ENCODE data around the gene LY6G5B.

DNA sequence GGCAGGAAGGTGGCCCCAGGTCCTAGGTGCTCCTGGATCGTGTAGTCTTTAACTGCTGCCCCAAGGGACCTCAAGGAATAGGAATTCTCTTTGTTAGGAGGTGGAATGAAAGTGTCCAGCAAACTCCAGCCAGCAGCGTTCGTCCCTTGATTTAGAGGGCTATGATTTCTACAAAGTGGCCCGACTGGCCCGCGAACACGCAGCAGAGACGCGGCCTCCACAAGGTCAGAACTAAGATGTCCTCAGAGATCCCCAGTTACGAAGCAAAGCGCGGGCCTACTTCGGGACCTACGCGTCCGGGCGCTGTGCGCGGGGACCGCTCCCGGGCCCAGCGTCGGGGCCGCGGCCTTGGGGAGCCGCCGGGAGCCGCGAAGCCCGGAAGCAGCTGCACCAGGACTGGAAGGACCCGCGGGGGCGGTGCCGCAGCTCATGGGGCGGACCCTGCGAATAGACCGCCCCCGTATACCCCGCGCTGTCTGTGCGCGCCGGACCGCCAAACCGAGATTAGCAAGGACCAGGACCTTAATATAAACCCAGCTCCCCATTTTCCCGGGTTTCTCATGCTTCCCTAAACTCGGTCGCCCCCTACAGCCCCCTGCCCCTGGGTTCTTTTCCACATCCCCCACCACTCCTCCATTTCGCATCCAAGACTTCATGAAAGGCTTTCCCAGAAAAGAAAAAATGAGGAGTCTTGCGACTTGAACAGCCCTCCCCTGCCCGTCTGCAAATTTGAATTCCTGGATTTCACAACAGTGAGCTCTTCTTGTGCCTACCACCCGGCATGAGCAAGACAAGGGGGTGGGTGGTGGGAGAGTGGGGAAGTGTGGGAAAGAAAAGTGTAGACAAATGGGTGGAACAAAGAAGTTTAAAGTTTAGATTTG is 9.2 kb upstream of the LY6G5B start, which contains the start of gene C6orf47:
- TF ChIP-seq, protein P1, sequence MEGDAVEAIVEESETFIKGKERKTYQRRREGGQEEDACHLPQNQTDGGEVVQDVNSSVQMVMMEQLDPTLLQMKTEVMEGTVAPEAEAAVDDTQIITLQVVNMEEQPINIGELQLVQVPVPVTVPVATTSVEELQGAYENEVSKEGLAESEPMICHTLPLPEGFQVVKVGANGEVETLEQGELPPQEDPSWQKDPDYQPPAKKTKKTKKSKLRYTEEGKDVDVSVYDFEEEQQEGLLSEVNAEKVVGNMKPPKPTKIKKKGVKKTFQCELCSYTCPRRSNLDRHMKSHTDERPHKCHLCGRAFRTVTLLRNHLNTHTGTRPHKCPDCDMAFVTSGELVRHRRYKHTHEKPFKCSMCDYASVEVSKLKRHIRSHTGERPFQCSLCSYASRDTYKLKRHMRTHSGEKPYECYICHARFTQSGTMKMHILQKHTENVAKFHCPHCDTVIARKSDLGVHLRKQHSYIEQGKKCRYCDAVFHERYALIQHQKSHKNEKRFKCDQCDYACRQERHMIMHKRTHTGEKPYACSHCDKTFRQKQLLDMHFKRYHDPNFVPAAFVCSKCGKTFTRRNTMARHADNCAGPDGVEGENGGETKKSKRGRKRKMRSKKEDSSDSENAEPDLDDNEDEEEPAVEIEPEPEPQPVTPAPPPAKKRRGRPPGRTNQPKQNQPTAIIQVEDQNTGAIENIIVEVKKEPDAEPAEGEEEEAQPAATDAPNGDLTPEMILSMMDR (conservative IDR thresholded peaks at IDR 0.05; ENCODE audit: low read depth in 2 of 2), result no peak; a peak in 1 of 4 replicates
- TF ChIP-seq EZH2 (IDR thresholded peaks at IDR 0.05; ENCODE audit: low read depth, unreplicated experiment) (no peak), EZH2phosphoT487 (IDR thresholded peaks at IDR 0.05; ENCODE audit: unreplicated experiment) (no peak), STAT1 (IDR thresholded peaks at IDR 0.05; ENCODE audit: unreplicated experiment) (no peak), POLR2AphosphoS5 (IDR thresholded peaks at IDR 0.05; ENCODE audit: low read depth) (peak; percentile 88), JUNB (IDR thresholded peaks at IDR 0.05; ENCODE audit: unreplicated experiment) (no peak), CREB1 (CRISPR knock-in tag; IDR thresholded peaks at IDR 0.05; ENCODE audit: low read depth) (0 out of 2 replicates have a peak, but pooled peaks have one; percentile 24)

Measured in GM23338 (cell line).